ENCODE results near the gene ZDHHC3. TPM values are rescaled to one million over a fixed set of nuclear protein-coding genes. Genes with fewer than 3 reads are reported as not detected.

Gene ZDHHC3
- total RNA-seq, 1 experiment from 2014 or later = 49.5 TPM

- no peaks in the 10 kb centered on the region for H3K27me3 ChIP-seq (ENCODE audit: control insufficient read depth, insufficient read depth, low read length)
- no peak for ATAC-seq
- no peaks in the 10 kb centered on the region for H3K36me3 ChIP-seq (ENCODE audit: control insufficient read depth, insufficient read depth, low read length)
- CTCF ChIA-PET = interaction anchor here (0.6 kb wide), 1 partner anchor 1156 kb away, joined by 6 read pairs; no protein-coding TSS in a partner anchor
- TF ChIP-seq SIN3A (IDR thresholded peaks at IDR 0.05; ENCODE audit: borderline replicate concordance, insufficient read depth, low read depth, low read length) = no peak
- TF ChIP-seq, protein P1, sequence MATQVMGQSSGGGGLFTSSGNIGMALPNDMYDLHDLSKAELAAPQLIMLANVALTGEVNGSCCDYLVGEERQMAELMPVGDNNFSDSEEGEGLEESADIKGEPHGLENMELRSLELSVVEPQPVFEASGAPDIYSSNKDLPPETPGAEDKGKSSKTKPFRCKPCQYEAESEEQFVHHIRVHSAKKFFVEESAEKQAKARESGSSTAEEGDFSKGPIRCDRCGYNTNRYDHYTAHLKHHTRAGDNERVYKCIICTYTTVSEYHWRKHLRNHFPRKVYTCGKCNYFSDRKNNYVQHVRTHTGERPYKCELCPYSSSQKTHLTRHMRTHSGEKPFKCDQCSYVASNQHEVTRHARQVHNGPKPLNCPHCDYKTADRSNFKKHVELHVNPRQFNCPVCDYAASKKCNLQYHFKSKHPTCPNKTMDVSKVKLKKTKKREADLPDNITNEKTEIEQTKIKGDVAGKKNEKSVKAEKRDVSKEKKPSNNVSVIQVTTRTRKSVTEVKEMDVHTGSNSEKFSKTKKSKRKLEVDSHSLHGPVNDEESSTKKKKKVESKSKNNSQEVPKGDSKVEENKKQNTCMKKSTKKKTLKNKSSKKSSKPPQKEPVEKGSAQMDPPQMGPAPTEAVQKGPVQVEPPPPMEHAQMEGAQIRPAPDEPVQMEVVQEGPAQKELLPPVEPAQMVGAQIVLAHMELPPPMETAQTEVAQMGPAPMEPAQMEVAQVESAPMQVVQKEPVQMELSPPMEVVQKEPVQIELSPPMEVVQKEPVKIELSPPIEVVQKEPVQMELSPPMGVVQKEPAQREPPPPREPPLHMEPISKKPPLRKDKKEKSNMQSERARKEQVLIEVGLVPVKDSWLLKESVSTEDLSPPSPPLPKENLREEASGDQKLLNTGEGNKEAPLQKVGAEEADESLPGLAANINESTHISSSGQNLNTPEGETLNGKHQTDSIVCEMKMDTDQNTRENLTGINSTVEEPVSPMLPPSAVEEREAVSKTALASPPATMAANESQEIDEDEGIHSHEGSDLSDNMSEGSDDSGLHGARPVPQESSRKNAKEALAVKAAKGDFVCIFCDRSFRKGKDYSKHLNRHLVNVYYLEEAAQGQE (IDR thresholded peaks at IDR 0.05; ENCODE audit: insufficient read depth in 1 of 2, low read depth in 2 of 2, low read length in 1 of 2) = no peak
- no peak for TF ChIP-seq POLR2AphosphoS5 (IDR thresholded peaks at IDR 0.05; ENCODE audit: low read depth, low read length)
- TF ChIP-seq, protein P2, sequence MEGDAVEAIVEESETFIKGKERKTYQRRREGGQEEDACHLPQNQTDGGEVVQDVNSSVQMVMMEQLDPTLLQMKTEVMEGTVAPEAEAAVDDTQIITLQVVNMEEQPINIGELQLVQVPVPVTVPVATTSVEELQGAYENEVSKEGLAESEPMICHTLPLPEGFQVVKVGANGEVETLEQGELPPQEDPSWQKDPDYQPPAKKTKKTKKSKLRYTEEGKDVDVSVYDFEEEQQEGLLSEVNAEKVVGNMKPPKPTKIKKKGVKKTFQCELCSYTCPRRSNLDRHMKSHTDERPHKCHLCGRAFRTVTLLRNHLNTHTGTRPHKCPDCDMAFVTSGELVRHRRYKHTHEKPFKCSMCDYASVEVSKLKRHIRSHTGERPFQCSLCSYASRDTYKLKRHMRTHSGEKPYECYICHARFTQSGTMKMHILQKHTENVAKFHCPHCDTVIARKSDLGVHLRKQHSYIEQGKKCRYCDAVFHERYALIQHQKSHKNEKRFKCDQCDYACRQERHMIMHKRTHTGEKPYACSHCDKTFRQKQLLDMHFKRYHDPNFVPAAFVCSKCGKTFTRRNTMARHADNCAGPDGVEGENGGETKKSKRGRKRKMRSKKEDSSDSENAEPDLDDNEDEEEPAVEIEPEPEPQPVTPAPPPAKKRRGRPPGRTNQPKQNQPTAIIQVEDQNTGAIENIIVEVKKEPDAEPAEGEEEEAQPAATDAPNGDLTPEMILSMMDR (IDR thresholded peaks at IDR 0.05) = no peak
- TF ChIP-seq TCF7L2 (IDR thresholded peaks at IDR 0.05; ENCODE audit: low read depth, low read length) = no peak
- no peaks in the 10 kb centered on the region for H3K9me3 ChIP-seq (ENCODE audit: control insufficient read depth, insufficient read depth, low read depth, low read length)
- no peak for DNase-seq (ENCODE audit: low read depth, low spot score)
- no peak overlapping the region for H3K4me3 ChIP-seq (ENCODE audit: low read depth in 2 of 2, low read length in 2 of 2)
- no peak overlapping the region for H3K27ac ChIP-seq (ENCODE audit: low read length)
- no TSS peak for BruUV-seq (replicated peaks)
- H3K4me1 ChIP-seq (ENCODE audit: control insufficient read depth, insufficient read depth, low read length) = no peaks in the 10 kb centered on the region
- POLR2A ChIA-PET = interaction anchor here (0.7 kb wide), 1 partner anchor 128 kb away, joined by 4 read pairs; no protein-coding TSS in a partner anchor
- intact Hi-C loops (cut with micrococcal nuclease; ENCODE audit: unreplicated experiment) (no loop called here), in situ Hi-C loops (cut with HindIII; ENCODE audit: low pct_unique_long_range_greater_than_20kb, low sequenced_read_pairs) (no loop called here)
Measured at GRCh38 chr3:44905446-44906157, 70.4 kb downstream of the ZDHHC3 start.

- H3K9me3 ChIP-seq (ENCODE audit: control insufficient read depth, insufficient read depth, low read depth, low read length) = no peaks in the 10 kb centered on the region
- POLR2A ChIA-PET = no interaction called here
Measured at GRCh38 chr3:44903751-44904150, 72.2 kb downstream of the ZDHHC3 start.

More at GRCh38 chr3:44903751-44904150, 72.2 kb downstream of the ZDHHC3 start:
- in situ Hi-C loops (cut with HindIII; ENCODE audit: low pct_unique_long_range_greater_than_20kb, low sequenced_read_pairs) = no loop called here
- Histone ChIP-seq H3K27ac (ENCODE audit: low read length) (no peak overlapping the region), H3K27me3 (ENCODE audit: control insufficient read depth, insufficient read depth, low read length) (no peaks in the 10 kb centered on the region), H3K36me3 (ENCODE audit: control insufficient read depth, insufficient read depth, low read length) (no peaks in the 10 kb centered on the region), H3K4me3 (ENCODE audit: low read depth in 2 of 2, low read length in 2 of 2) (no peak overlapping the region), H3K4me1 (ENCODE audit: control insufficient read depth, insufficient read depth, low read length) (no peaks in the 10 kb centered on the region)
- CTCF ChIA-PET = no interaction called here
- ATAC-seq = no peak
- TF ChIP-seq, protein P2 (IDR thresholded peaks at IDR 0.05) = no peak
- TF ChIP-seq TCF7L2 (IDR thresholded peaks at IDR 0.05; ENCODE audit: low read depth, low read length) (no peak), SIN3A (IDR thresholded peaks at IDR 0.05; ENCODE audit: borderline replicate concordance, insufficient read depth, low read depth, low read length) (no peak), POLR2AphosphoS5 (IDR thresholded peaks at IDR 0.05; ENCODE audit: low read depth, low read length) (no peak)
- TF ChIP-seq, protein P1 (IDR thresholded peaks at IDR 0.05; ENCODE audit: insufficient read depth in 1 of 2, low read depth in 2 of 2, low read length in 1 of 2) = no peak
- no TSS peak for BruUV-seq (replicated peaks)
- DNase-seq (ENCODE audit: low read depth, low spot score) = no peak
- intact Hi-C loops (cut with micrococcal nuclease; ENCODE audit: unreplicated experiment) = no loop called here
